B cell (primary cell): ENCODE measurements around the gene RAB15. TPM values are rescaled to one million over a fixed set of nuclear protein-coding genes. Genes with fewer than 3 reads are reported as not detected.

Experiments
- ATAC-seq: fragments of 200-7000 bp; cut with Tn5 transposase; one replicate; pipeline ENCODE4 v1.10.0; 2021; ENCODE audit warnings: low read depth, mild to moderate bottlenecking, moderate number of reproducible peaks, moderate library complexity
- CTCF ChIA-PET: fragments of 350-600 bp; sonication (Branson Sonifier 250); formaldehyde crosslinking; loops from one replicate; lab custom pipeline; 2021; ENCODE audit warnings: antibody characterized with exemption, inconsistent platforms; lab: Charles Lee
- POLR2A ChIA-PET: fragments of 350-600 bp; sonication (Branson Sonifier 250); formaldehyde crosslinking; loops from one replicate; lab custom pipeline; 2021; ENCODE audit warnings: antibody characterized with exemption; lab: Charles Lee
- DNase-seq: peaks from one replicate; pipeline ENCODE4 v3.0.0; 2013
- H2AFZ ChIP-seq: 2 replicates; pipeline ENCODE4 v1.6.1; 2012; ENCODE audit warnings: mild to moderate bottlenecking, low read depth, low read length; ENCODE audit not compliant: insufficient read depth, poor library complexity, severe bottlenecking
- H3K27ac ChIP-seq, 2 donors: 1 replicate in 1 of 2; 2 replicates in 1 of 2; pipeline ENCODE4 v1.5.1; 2012 to 2013; ENCODE audit warnings: low read length in 2 of 2, mild to moderate bottlenecking in 2 of 2, moderate library complexity in 1 of 2
- H3K27me3 ChIP-seq, 4 experiments: fragments of 200-600 bp in 1 of 4; sonication (generic) in 1 of 4; replicated peaks in 1 of 4; 1 replicate in 2 of 4; 2 replicates in 2 of 4; pipeline versions ENCODE4 v1.6.1 to v1.7.0; 2013 to 2016; ENCODE audit warnings: low read length in 3 of 4, mild to moderate bottlenecking in 2 of 4, mixed read lengths in 1 of 4, moderate library complexity in 1 of 4; ENCODE audit not compliant: insufficient read depth in 4 of 4, control insufficient read depth in 3 of 4; ENCODE audit errors: control extremely low read depth in 1 of 4
- H3K36me3 ChIP-seq, 2 experiments: replicated peaks in 1 of 2; 1 replicate in 1 of 2; 2 replicates in 1 of 2; pipeline versions ENCODE4 v1.6.1 to v1.7.1; 2013; ENCODE audit warnings: low read length in 1 of 2; ENCODE audit not compliant: insufficient read depth in 2 of 2, control insufficient read depth in 1 of 2; ENCODE audit errors: control extremely low read depth in 1 of 2, extremely low read depth in 1 of 2
- H3K4me1 ChIP-seq, 2 donors: fragments of 200-600 bp in 1 of 2; sonication (generic) in 1 of 2; 1 replicate in 1 of 2; 2 replicates in 1 of 2; pipeline versions ENCODE4 v1.5.1 to v1.6.1; 2013 to 2017; ENCODE audit warnings: low read length in 2 of 2; ENCODE audit not compliant: control insufficient read depth in 2 of 2, insufficient read depth in 2 of 2
- H3K4me2 ChIP-seq: replicated peaks from 2 replicates; pipeline ENCODE3; 2012; ENCODE audit warnings: mild to moderate bottlenecking, low read depth, low read length; ENCODE audit not compliant: poor library complexity, severe bottlenecking
- H3K4me3 ChIP-seq, 5 experiments: fragments of 200-600 bp in 1 of 5; sonication (generic) in 1 of 5; 1 replicate in 3 of 5; 2 replicates in 2 of 5; pipeline versions ENCODE4 v1.5.1 to v1.7.0; 2011 to 2016; ENCODE audit warnings: low read length in 4 of 5, mild to moderate bottlenecking in 4 of 5, low read depth in 2 of 5, control low read depth in 1 of 5, moderate library complexity in 1 of 5; ENCODE audit not compliant: insufficient read depth in 1 of 5; ENCODE audit errors: control extremely low read depth in 1 of 5, extremely low read depth in 1 of 5
- H3K79me2 ChIP-seq: fragments of 200-600 bp; sonication (generic); one replicate; pipeline ENCODE4 v1.6.0; 2016; ENCODE audit warnings: low read length; ENCODE audit not compliant: control insufficient read depth, insufficient read depth
- H3K9ac ChIP-seq: fragments of 200-600 bp; sonication (generic); 2 replicates; pipeline ENCODE4 v1.6.1; 2017; ENCODE audit warnings: mild to moderate bottlenecking, low read length, moderate library complexity
- H3K9me3 ChIP-seq, 3 donors: one replicate each; pipeline versions ENCODE4 v1.6.1 to v1.7.1; 2013; ENCODE audit warnings: low read length in 2 of 3; ENCODE audit not compliant: control insufficient read depth in 2 of 3, insufficient read depth in 1 of 3; ENCODE audit errors: control extremely low read depth in 1 of 3
- H4K20me1 ChIP-seq: 2 replicates; pipeline ENCODE4 v1.6.0; 2012; ENCODE audit warnings: mild to moderate bottlenecking, low read length; ENCODE audit not compliant: insufficient read depth, control insufficient read depth, poor library complexity, severe bottlenecking
- H3K27ac Mint-ChIP-seq: one replicate; pipeline ENCODE4 v1.8.0; 2021; ENCODE audit warnings: mixed read lengths
- H3K27me3 Mint-ChIP-seq: one replicate; pipeline ENCODE4 v1.8.0; 2021; ENCODE audit warnings: mixed read lengths
- H3K4me1 Mint-ChIP-seq: one replicate; pipeline ENCODE4 v1.8.0; 2021; ENCODE audit warnings: mixed read lengths
- H3K4me3 Mint-ChIP-seq: one replicate; pipeline ENCODE4 v1.8.0; 2021; ENCODE audit warnings: mixed read lengths
- H3K9me3 Mint-ChIP-seq: one replicate; pipeline ENCODE4 v1.8.0; 2022; ENCODE audit warnings: mixed read lengths; ENCODE audit not compliant: insufficient read depth
- CTCF ChIP-seq: fragments of 200-600 bp; IDR thresholded peaks from one replicate; pipeline ENCODE4 v1.8.0; 2022; ENCODE audit warnings: antibody characterized with exemption, mild to moderate bottlenecking
- EZH2 ChIP-seq: IDR thresholded peaks from 2 replicates; pipeline ENCODE4 v1.6.1; 2012; ENCODE audit warnings: borderline replicate concordance, low read depth, mild to moderate bottlenecking, moderate library complexity, low read length; ENCODE audit not compliant: insufficient read depth, poor library complexity, severe bottlenecking
- WGBS: methylation state at CpG from one replicate; pipeline ENCODE4 v1.1.5; 2013; ENCODE audit warnings: missing lambda C conversion rate; ENCODE audit not compliant: insufficient coverage; 5-methylcytosine and 5-hydroxymethylcytosine counted together
- intact Hi-C: fragments of 100-400 bp; cut with micrococcal nuclease; formaldehyde crosslinking; loops from one replicate; pipeline ENCODE4 v1.10.0; 2022
- polyA plus RNA-seq: library from polyadenylated mRNA; depleted of rRNA; stranded (reverse); fragments of >200 nt; gene quantifications from 2 replicates; pipeline ENCODE4 v1.2.3, GENCODE V29; 2012
- total RNA-seq, 2 donors: library from RNA; stranded (reverse); fragments of 120-200 nt in 1 of 2; gene quantifications; 1 replicate in 1 of 2; 2 replicates in 1 of 2; pipeline versions ENCODE4 v1.2.3 to v1.2.4, GENCODE V29; 2013 to 2022

RAB15 gene
- total and polyA plus RNA-seq, 2 donors (not counting 1 experiment from before 2014, with no cell fraction given) = 0.17 to 0.19 TPM

GRCh38 chr14:64979336-64980074 lies 7.4 kb upstream of the RAB15 start:
- 100% methylated on average over 1 of the region's 5 CpGs for WGBS
- no peak overlapping the region for H3K27ac Mint-ChIP-seq
- Histone ChIP-seq H3K4me1 (peaks cover 4% of the 10 kb centered on the region in 2 donors), H3K27me3 (peaks cover 0 to 6% (median 2%) of the 10 kb centered on the region in 4 experiments), H3K9me3 (no peaks in the 10 kb centered on the region), H3K79me2 (no peaks in the 10 kb centered on the region), H3K4me3 (no peak overlapping the region), H3K36me3 (no peaks in the 10 kb centered on the region), H4K20me1 (no peaks in the 10 kb centered on the region), H3K27ac (no peak overlapping the region), H3K9ac (no peak overlapping the region), H3K4me2 (no peak overlapping the region), H2AFZ (no peak overlapping the region)
- TF ChIP-seq CTCF (no peak), EZH2 (no peak)
- H3K9me3 Mint-ChIP-seq = no peaks in the 10 kb centered on the region
- ChIA-PET CTCF (no interaction called here), POLR2A (no interaction called here)
- DNase-seq = no peak
- no peak for ATAC-seq
- H3K4me3 Mint-ChIP-seq = no peak overlapping the region
- peaks cover 5% of the 10 kb centered on the region for H3K4me1 Mint-ChIP-seq
- H3K27me3 Mint-ChIP-seq = peaks cover 21% of the 10 kb centered on the region
- intact Hi-C loops = loop anchor here (5.0 to 10.0 kb wide), 2 partner anchors 177 to 625 kb away; no protein-coding TSS in a partner anchor

- DNase-seq (no peak), ATAC-seq (no peak)
- no peak overlapping the region for H3K27ac ChIP-seq
- WGBS = 93% methylated on average over 8 of the region's 8 CpGs
- no peak overlapping the region for H3K4me3 ChIP-seq
- H3K4me2 ChIP-seq = no peak overlapping the region
- Mint-ChIP-seq H3K27me3 (peaks cover 19% of the 10 kb centered on the region), H3K27ac (no peak overlapping the region), H3K9me3 (no peaks in the 10 kb centered on the region), H3K4me1 (peaks cover 6% of the 10 kb centered on the region), H3K4me3 (no peak overlapping the region)
- no peak overlapping the region for H2AFZ ChIP-seq
- no peak for TF ChIP-seq CTCF
- H3K36me3 ChIP-seq = no peaks in the 10 kb centered on the region
- H3K4me1 ChIP-seq = peaks cover 11% of the 10 kb centered on the region in 2 donors
- POLR2A ChIA-PET = interaction anchor here (1.1 kb wide), 1 partner anchor 12 kb away, joined by 4 read pairs; the partner anchor contains the start of gene FNTB
- H4K20me1 ChIP-seq = no peaks in the 10 kb centered on the region
- intact Hi-C loops = loop anchor here (5.0 kb wide), 1 partner anchor 62 kb away; the partner anchor contains the start of gene CHURC1
- CTCF ChIA-PET = no interaction called here
- peaks cover 0 to 27% (median 9%) of the 10 kb centered on the region in 4 experiments for H3K27me3 ChIP-seq
- no peak overlapping the region for H3K9ac ChIP-seq
- no peaks in the 10 kb centered on the region for H3K79me2 ChIP-seq
- H3K9me3 ChIP-seq = no peaks in the 10 kb centered on the region
These were observed 2.4 kb upstream of the RAB15 start for GRCh38 chr14:64974563-64974962.
